Large intestine (tissue), 3 donors: ENCODE measurements around the gene C11orf58. TPM values are rescaled to one million over a fixed set of nuclear protein-coding genes. Genes with fewer than 3 reads are reported as not detected.

Experiments
- DNase-seq, 2 donors: peaks; one replicate each; pipeline versions ENCODE4 v3.0.0 to v3.0.0-alpha.2; 2013
- H3K27ac ChIP-seq: one replicate; pipeline ENCODE4 v1.5.1; 2013; ENCODE audit warnings: low read length
- H3K27me3 ChIP-seq: 2 replicates; pipeline ENCODE4 v1.6.1; 2013; ENCODE audit warnings: low read length; ENCODE audit not compliant: control insufficient read depth, insufficient read depth
- H3K36me3 ChIP-seq: 2 replicates; pipeline ENCODE4 v1.6.1; 2013; ENCODE audit warnings: low read length; ENCODE audit not compliant: control insufficient read depth, insufficient read depth
- H3K4me1 ChIP-seq: one replicate; pipeline ENCODE4 v1.6.1; 2013; ENCODE audit warnings: low read length; ENCODE audit not compliant: control insufficient read depth, insufficient read depth
- H3K4me3 ChIP-seq: one replicate; pipeline ENCODE4 v1.5.1; 2013; ENCODE audit warnings: low read length
- H3K9me3 ChIP-seq: one replicate; pipeline ENCODE4 v1.6.1; 2013; ENCODE audit warnings: mild to moderate bottlenecking, low read depth, low read length, moderate library complexity; ENCODE audit not compliant: control insufficient read depth
- WGBS: methylation state at CpG from one replicate; pipeline ENCODE4 v1.1.5; 2013; ENCODE audit warnings: low lambda C conversion rate; ENCODE audit not compliant: insufficient coverage; 5-methylcytosine and 5-hydroxymethylcytosine counted together
- polyA plus RNA-seq: library from polyadenylated mRNA; unstranded; fragments of 120-200 nt; gene quantifications from one replicate; pipeline ENCODE4 v1.2.1, GENCODE V29; 2013

The C11orf58 gene
- polyA plus RNA-seq, 1 donor: 172 TPM

GRCh38 chr11:16764888-16765287, 26.4 kb downstream of the C11orf58 start:
- no peak for DNase-seq
- H3K4me1 ChIP-seq: no peaks in the 10 kb centered on the region
- no peak overlapping the region for H3K27ac ChIP-seq
- H3K4me3 ChIP-seq: no peak overlapping the region
- H3K9me3 ChIP-seq: no peaks in the 10 kb centered on the region
- no peaks in the 10 kb centered on the region for H3K27me3 ChIP-seq
- H3K36me3 ChIP-seq: no peaks in the 10 kb centered on the region
- WGBS: no CpG with 5 or more reads among the region's 8 CpGs

GRCh38 chr11:16767137-16767536, 28.7 kb downstream of the C11orf58 start:
- H3K27ac ChIP-seq: no peak overlapping the region
- no peak overlapping the region for H3K4me3 ChIP-seq
- 100% methylated on average over 2 of the region's 4 CpGs for WGBS
- no peaks in the 10 kb centered on the region for H3K4me1 ChIP-seq
- no peaks in the 10 kb centered on the region for H3K27me3 ChIP-seq
- H3K9me3 ChIP-seq: no peaks in the 10 kb centered on the region
- no peaks in the 10 kb centered on the region for H3K36me3 ChIP-seq
- DNase-seq: no peak

- no peak overlapping the region for H3K27ac ChIP-seq
- DNase-seq: no peak
- no CpG with 5 or more reads among the region's 4 CpGs for WGBS
- no peaks in the 10 kb centered on the region for H3K4me1 ChIP-seq
- no peaks in the 10 kb centered on the region for H3K27me3 ChIP-seq
- no peaks in the 10 kb centered on the region for H3K9me3 ChIP-seq
- no peaks in the 10 kb centered on the region for H3K36me3 ChIP-seq
- H3K4me3 ChIP-seq: no peak overlapping the region
Measured at GRCh38 chr11:16767957-16768356, 29.5 kb downstream of the C11orf58 start.

- Histone ChIP-seq H3K27ac (no peak overlapping the region), H3K4me3 (no peak overlapping the region), H3K4me1 (no peaks in the 10 kb centered on the region), H3K36me3 (no peaks in the 10 kb centered on the region), H3K27me3 (no peaks in the 10 kb centered on the region), H3K9me3 (no peaks in the 10 kb centered on the region)
- no CpG with 5 or more reads among the region's 4 CpGs for WGBS
- no peak for DNase-seq
Measured at GRCh38 chr11:16769386-16769785, 30.9 kb downstream of the C11orf58 start.

- Histone ChIP-seq H3K36me3 (no peaks in the 10 kb centered on the region), H3K9me3 (no peaks in the 10 kb centered on the region), H3K4me3 (no peak overlapping the region), H3K27me3 (no peaks in the 10 kb centered on the region), H3K27ac (no peak overlapping the region), H3K4me1 (no peaks in the 10 kb centered on the region)
- no peak for DNase-seq
- WGBS: no CpG with 5 or more reads among the region's 11 CpGs
Measured at GRCh38 chr11:16770016-16770415, 31.6 kb downstream of the C11orf58 start.

- Histone ChIP-seq H3K4me1 (no peaks in the 10 kb centered on the region), H3K36me3 (peaks cover 4% of the 10 kb centered on the region), H3K9me3 (no peaks in the 10 kb centered on the region), H3K27ac (no peak overlapping the region), H3K4me3 (no peak overlapping the region), H3K27me3 (no peaks in the 10 kb centered on the region)
- no CpG with 5 or more reads among the region's 12 CpGs for WGBS
- no peak for DNase-seq
Measured at GRCh38 chr11:16771350-16772140, 33.1 kb downstream of the C11orf58 start.

- H3K9me3 ChIP-seq: no peaks in the 10 kb centered on the region
- WGBS: no CpG with 5 or more reads among the region's 2 CpGs
- H3K36me3 ChIP-seq: peaks cover 8% of the 10 kb centered on the region
- no peak overlapping the region for H3K27ac ChIP-seq
- H3K4me1 ChIP-seq: no peaks in the 10 kb centered on the region
- no peak overlapping the region for H3K4me3 ChIP-seq
- no peaks in the 10 kb centered on the region for H3K27me3 ChIP-seq
- DNase-seq: no peak
Measured at GRCh38 chr11:16772141-16772512, 33.7 kb downstream of the C11orf58 start.

GRCh38 chr11:16773981-16774935, 35.8 kb downstream of the C11orf58 start:
- Histone ChIP-seq H3K36me3 (peaks cover 25% of the 10 kb centered on the region), H3K27me3 (no peaks in the 10 kb centered on the region), H3K4me1 (peaks cover 1% of the 10 kb centered on the region), H3K4me3 (no peak overlapping the region), H3K27ac (no peak overlapping the region), H3K9me3 (no peaks in the 10 kb centered on the region)
- no CpG with 5 or more reads among the region's 9 CpGs for WGBS
- no peak for DNase-seq

GRCh38 chr11:16774936-16775613, 36.6 kb downstream of the C11orf58 start:
- no peak overlapping the region for H3K4me3 ChIP-seq
- H3K9me3 ChIP-seq: no peaks in the 10 kb centered on the region
- H3K27ac ChIP-seq: no peak overlapping the region
- peak in 1 of 2 donors; percentile 35 for DNase-seq
- no peaks in the 10 kb centered on the region for H3K27me3 ChIP-seq
- H3K36me3 ChIP-seq: peaks cover 27% of the 10 kb centered on the region
- peaks cover 5% of the 10 kb centered on the region for H3K4me1 ChIP-seq
- 40% methylated on average over 1 of the region's 11 CpGs for WGBS

GRCh38 chr11:16775614-16776283, 37.3 kb downstream of the C11orf58 start:
- no peak overlapping the region for H3K4me3 ChIP-seq
- 71% methylated on average over 2 of the region's 16 CpGs for WGBS

More at GRCh38 chr11:16775614-16776283, 37.3 kb downstream of the C11orf58 start:
- no peak overlapping the region for H3K27ac ChIP-seq
- DNase-seq: no peak
- H3K4me1 ChIP-seq: peaks cover 5% of the 10 kb centered on the region
- H3K9me3 ChIP-seq: no peaks in the 10 kb centered on the region
- H3K36me3 ChIP-seq: peaks cover 32% of the 10 kb centered on the region
- H3K27me3 ChIP-seq: no peaks in the 10 kb centered on the region
